KMS-11 (cell line): ENCODE measurements around the gene KCNK1.
A peak's percentile ranks its signal among the peaks of the same experiment; 100 is the strongest.

Experiments used
- H2AFZ ChIP-seq: fragments of 200-600 bp; sonication (generic); 2 replicates; pipeline ENCODE4 v1.6.1; 2016; ENCODE audit warnings: antibody characterized with exemption, mixed run types, low read depth
- H3K27ac ChIP-seq: fragments of 200-600 bp; sonication (generic); 2 replicates; pipeline ENCODE4 v1.6.1; 2016; ENCODE audit warnings: mild to moderate bottlenecking, mixed run types
- H3K27me3 ChIP-seq: fragments of 200-600 bp; sonication (generic); 2 replicates; pipeline ENCODE4 v1.6.1; 2017; ENCODE audit warnings: mild to moderate bottlenecking, low read depth, mixed run types, moderate library complexity; ENCODE audit not compliant: insufficient read depth
- H3K36me3 ChIP-seq: fragments of 200-600 bp; sonication (generic); 2 replicates; pipeline ENCODE4 v1.6.1; 2017; ENCODE audit warnings: mild to moderate bottlenecking, mixed run types; ENCODE audit not compliant: insufficient read depth
- H3K4me1 ChIP-seq: fragments of 200-600 bp; sonication (generic); 2 replicates; pipeline ENCODE4 v1.6.1; 2016; ENCODE audit warnings: mild to moderate bottlenecking, low read depth, mixed run types; ENCODE audit not compliant: poor library complexity, severe bottlenecking
- H3K4me2 ChIP-seq: fragments of 200-600 bp; sonication (generic); 2 replicates; pipeline ENCODE4 v1.7.0; 2016; ENCODE audit warnings: mild to moderate bottlenecking, mixed run types
- H3K4me3 ChIP-seq: fragments of 200-600 bp; sonication (generic); IDR thresholded peaks from 2 replicates; pipeline ENCODE4 v1.6.1; 2017; ENCODE audit warnings: low read depth, low read length, mixed read lengths; ENCODE audit not compliant: insufficient read depth
- H3K79me2 ChIP-seq: fragments of 200-600 bp; sonication (generic); 2 replicates; pipeline ENCODE4 v1.6.1; 2016; ENCODE audit warnings: low read depth, mixed run types; ENCODE audit not compliant: insufficient read depth
- H3K9ac ChIP-seq: fragments of 200-600 bp; sonication (generic); 2 replicates; pipeline ENCODE4 v1.6.1; 2016; ENCODE audit warnings: mild to moderate bottlenecking, mixed run types
- H4K20me1 ChIP-seq: fragments of 200-600 bp; sonication (generic); 2 replicates; pipeline ENCODE4 v1.6.1; 2016; ENCODE audit warnings: mild to moderate bottlenecking, mixed run types; ENCODE audit not compliant: insufficient read depth
- TF ChIP-seq, protein P1 (sequence below): fragments of 200-600 bp; sonication (generic); conservative IDR thresholded peaks from 2 replicates; pipeline ENCODE4 v1.6.1; 2017; ENCODE audit warnings: low read depth, mild to moderate bottlenecking, antibody characterized with exemption, low read length, moderate library complexity, mixed read lengths

Gene KCNK1

GRCh38 chr1:233613252-233614172, at the start of gene KCNK1:
KCNK1 (plus strand) TSS chr1:233614106; CDS start chr1:233614172, 66 bp downstream.
- peak within 1 kb of the TSS; percentile 61 for H2AFZ ChIP-seq
- no peaks in the 10 kb centered on the region for H3K36me3 ChIP-seq
- H3K27ac ChIP-seq: peak within 1 kb of the TSS; percentile 85
- H3K9ac ChIP-seq: peak within 1 kb of the TSS; percentile 88
- H3K4me1 ChIP-seq: peaks cover 45% of the 10 kb centered on the region
- TF ChIP-seq, protein P1, sequence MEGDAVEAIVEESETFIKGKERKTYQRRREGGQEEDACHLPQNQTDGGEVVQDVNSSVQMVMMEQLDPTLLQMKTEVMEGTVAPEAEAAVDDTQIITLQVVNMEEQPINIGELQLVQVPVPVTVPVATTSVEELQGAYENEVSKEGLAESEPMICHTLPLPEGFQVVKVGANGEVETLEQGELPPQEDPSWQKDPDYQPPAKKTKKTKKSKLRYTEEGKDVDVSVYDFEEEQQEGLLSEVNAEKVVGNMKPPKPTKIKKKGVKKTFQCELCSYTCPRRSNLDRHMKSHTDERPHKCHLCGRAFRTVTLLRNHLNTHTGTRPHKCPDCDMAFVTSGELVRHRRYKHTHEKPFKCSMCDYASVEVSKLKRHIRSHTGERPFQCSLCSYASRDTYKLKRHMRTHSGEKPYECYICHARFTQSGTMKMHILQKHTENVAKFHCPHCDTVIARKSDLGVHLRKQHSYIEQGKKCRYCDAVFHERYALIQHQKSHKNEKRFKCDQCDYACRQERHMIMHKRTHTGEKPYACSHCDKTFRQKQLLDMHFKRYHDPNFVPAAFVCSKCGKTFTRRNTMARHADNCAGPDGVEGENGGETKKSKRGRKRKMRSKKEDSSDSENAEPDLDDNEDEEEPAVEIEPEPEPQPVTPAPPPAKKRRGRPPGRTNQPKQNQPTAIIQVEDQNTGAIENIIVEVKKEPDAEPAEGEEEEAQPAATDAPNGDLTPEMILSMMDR: no peak
- H4K20me1 ChIP-seq: no peaks in the 10 kb centered on the region
- H3K4me2 ChIP-seq: peak within 1 kb of the TSS; percentile 98
- peaks cover 52% of the 10 kb centered on the region for H3K79me2 ChIP-seq
- H3K27me3 ChIP-seq: no peaks in the 10 kb centered on the region
- H3K4me3 ChIP-seq: peak within 1 kb of the TSS; percentile 97

GRCh38 chr1:233565313-233565712, 48.6 kb upstream of the KCNK1 start:
- H3K9ac ChIP-seq: no peak overlapping the region
- no peaks in the 10 kb centered on the region for H3K79me2 ChIP-seq
- no peaks in the 10 kb centered on the region for H3K27me3 ChIP-seq
- no peak overlapping the region for H3K27ac ChIP-seq
- no peak overlapping the region for H3K4me3 ChIP-seq
- no peaks in the 10 kb centered on the region for H4K20me1 ChIP-seq
- no peaks in the 10 kb centered on the region for H3K36me3 ChIP-seq
- H2AFZ ChIP-seq: no peak overlapping the region
- no peak overlapping the region for H3K4me2 ChIP-seq
- TF ChIP-seq, protein P1: no peak
- H3K4me1 ChIP-seq: no peaks in the 10 kb centered on the region

DNA sequence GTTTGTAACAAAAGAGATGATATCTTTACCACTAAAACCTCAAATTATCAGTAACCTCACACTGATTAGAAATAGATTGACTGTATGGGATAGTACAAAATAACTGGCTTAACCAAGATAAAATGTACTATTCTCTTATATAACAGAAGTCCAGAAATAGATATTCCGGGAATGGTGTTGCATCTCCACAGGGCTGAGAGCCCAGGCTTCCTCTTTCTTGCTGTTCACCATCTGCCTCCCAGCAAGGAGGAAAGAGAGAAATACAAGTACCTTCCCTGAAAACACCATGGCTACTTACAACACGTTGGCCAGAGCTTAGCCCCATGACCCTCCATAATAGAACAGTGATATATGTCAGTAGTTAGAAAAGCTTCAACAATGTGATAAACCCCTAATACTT, 47.0 kb upstream of the KCNK1 start:
- Histone ChIP-seq H3K27me3 (no peaks in the 10 kb centered on the region), H3K79me2 (no peaks in the 10 kb centered on the region), H4K20me1 (no peaks in the 10 kb centered on the region), H3K9ac (no peak overlapping the region), H3K4me3 (no peak overlapping the region), H3K36me3 (no peaks in the 10 kb centered on the region), H3K4me2 (no peak overlapping the region), H2AFZ (no peak overlapping the region), H3K27ac (no peak overlapping the region), H3K4me1 (no peaks in the 10 kb centered on the region)
- TF ChIP-seq, protein P1: no peak

- no peaks in the 10 kb centered on the region for H3K79me2 ChIP-seq
- no peak overlapping the region for H3K4me2 ChIP-seq
- no peak overlapping the region for H3K9ac ChIP-seq
- no peak overlapping the region for H3K4me3 ChIP-seq
- no peaks in the 10 kb centered on the region for H3K27me3 ChIP-seq
- no peak overlapping the region for H3K27ac ChIP-seq
- H3K4me1 ChIP-seq: no peaks in the 10 kb centered on the region
- TF ChIP-seq, protein P1: no peak
- H4K20me1 ChIP-seq: no peaks in the 10 kb centered on the region
- no peaks in the 10 kb centered on the region for H3K36me3 ChIP-seq
- H2AFZ ChIP-seq: no peak overlapping the region
Observed at GRCh38 chr1:233569636-233570035, 44.3 kb upstream of the KCNK1 start.
